Tibial artery (tissue), 4 donors: ENCODE data around the gene DOK5.

Source experiments
- DNase-seq, 2 donors: peaks; one replicate each; pipeline ENCODE4 v3.0.0-alpha.2; 2019
- H3K27ac ChIP-seq, 2 donors: fragments of 200-600 bp; sonication (generic) in 1 of 2; 1 replicate in 1 of 2; 2 replicates in 1 of 2; pipeline ENCODE4 v1.5.1; 2018 to 2019; ENCODE audit warnings: mild to moderate bottlenecking in 1 of 2
- H3K27me3 ChIP-seq, 2 donors: fragments of 200-600 bp; sonication (generic) in 1 of 2; one replicate each; pipeline versions ENCODE4 v1.5.1 to v1.6.0; 2016 to 2019
- H3K36me3 ChIP-seq, 3 donors: fragments of 200-600 bp; sonication (generic) in 2 of 3; one replicate each; pipeline ENCODE4 v1.5.1; 2016 to 2019; ENCODE audit warnings: mild to moderate bottlenecking in 2 of 3
- H3K4me1 ChIP-seq, 4 donors: fragments of 200-600 bp; sonication (generic) in 2 of 4; 1 replicate in 3 of 4; 2 replicates in 1 of 4; pipeline ENCODE4 v1.5.1; 2016 to 2019
- H3K4me3 ChIP-seq, 2 donors: fragments of 200-600 bp; sonication (generic) in 1 of 2; 1 replicate in 1 of 2; 2 replicates in 1 of 2; pipeline ENCODE4 v1.5.1; 2018 to 2019; ENCODE audit warnings: mild to moderate bottlenecking in 2 of 2
- H3K9me3 ChIP-seq, 3 donors: fragments of 200-600 bp; sonication (generic) in 1 of 3; one replicate each; pipeline ENCODE4 v1.5.1; 2016 to 2019
- intact Hi-C: fragments of 100-400 bp; cut with DNase I; formaldehyde crosslinking; loops from one replicate; pipeline ENCODE4 v1.15.0; 2023; ENCODE audit warnings: low total_unique reads
- TF ChIP-seq, protein P1 (sequence below), 2 experiments: fragments of 200-600 bp in 1 of 2; fragments of 450-650 bp in 1 of 2; IDR thresholded peaks; one replicate each; pipeline ENCODE4 v1.5.1; 2017 to 2019; ENCODE audit warnings: antibody characterized with exemption in 2 of 2, mild to moderate bottlenecking in 1 of 2, moderate library complexity in 1 of 2

DOK5 gene

DNA sequence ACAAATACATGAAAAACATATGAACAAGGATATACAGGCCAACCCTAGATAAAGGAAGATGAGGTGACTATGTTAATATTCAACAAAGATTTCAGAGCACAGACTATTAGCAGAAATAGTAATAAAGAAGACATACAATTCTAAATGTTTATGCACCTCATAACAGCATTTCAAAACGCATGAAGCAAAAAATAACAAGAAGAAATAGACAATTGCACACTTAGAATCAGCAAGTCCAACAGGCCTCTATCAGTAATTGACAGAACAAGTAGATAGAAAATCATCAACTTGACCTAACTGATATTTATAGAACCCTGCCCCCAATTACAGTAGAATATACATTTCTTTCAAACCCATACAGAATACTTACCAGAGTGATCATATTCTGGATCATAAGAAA is 11.4 kb upstream of the DOK5 start:
- Histone ChIP-seq H3K4me1 (no peaks in the 10 kb centered on the region), H3K4me3 (no peak overlapping the region), H3K27ac (no peak overlapping the region), H3K9me3 (no peaks in the 10 kb centered on the region), H3K36me3 (no peaks in the 10 kb centered on the region), H3K27me3 (no peaks in the 10 kb centered on the region)
- TF ChIP-seq, protein P1, sequence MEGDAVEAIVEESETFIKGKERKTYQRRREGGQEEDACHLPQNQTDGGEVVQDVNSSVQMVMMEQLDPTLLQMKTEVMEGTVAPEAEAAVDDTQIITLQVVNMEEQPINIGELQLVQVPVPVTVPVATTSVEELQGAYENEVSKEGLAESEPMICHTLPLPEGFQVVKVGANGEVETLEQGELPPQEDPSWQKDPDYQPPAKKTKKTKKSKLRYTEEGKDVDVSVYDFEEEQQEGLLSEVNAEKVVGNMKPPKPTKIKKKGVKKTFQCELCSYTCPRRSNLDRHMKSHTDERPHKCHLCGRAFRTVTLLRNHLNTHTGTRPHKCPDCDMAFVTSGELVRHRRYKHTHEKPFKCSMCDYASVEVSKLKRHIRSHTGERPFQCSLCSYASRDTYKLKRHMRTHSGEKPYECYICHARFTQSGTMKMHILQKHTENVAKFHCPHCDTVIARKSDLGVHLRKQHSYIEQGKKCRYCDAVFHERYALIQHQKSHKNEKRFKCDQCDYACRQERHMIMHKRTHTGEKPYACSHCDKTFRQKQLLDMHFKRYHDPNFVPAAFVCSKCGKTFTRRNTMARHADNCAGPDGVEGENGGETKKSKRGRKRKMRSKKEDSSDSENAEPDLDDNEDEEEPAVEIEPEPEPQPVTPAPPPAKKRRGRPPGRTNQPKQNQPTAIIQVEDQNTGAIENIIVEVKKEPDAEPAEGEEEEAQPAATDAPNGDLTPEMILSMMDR (IDR thresholded peaks at IDR 0.05), result no peak
- DNase-seq, result no peak
- intact Hi-C loops, result no loop called here

DNA sequence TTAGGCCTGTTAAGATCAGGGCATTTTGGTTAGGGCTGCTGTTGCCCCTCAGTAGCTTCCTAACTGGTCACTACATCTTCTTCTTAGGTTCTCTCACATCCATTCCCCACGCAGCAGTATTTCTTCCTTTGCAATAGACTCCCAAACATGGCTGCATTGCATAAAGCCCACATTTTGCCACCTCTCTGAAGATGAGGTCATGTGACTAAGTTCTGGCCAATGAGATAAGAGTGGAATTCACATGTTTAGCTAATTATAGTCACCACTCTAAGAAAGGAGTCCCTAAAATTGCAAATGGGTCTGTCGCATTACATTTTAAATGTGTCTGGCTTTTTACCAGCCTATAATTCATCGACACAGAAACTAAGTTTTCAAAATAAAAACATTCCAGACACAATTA is 9.3 kb upstream of the DOK5 start:
- no peak for DNase-seq
- no peak overlapping the region for H3K27ac ChIP-seq
- H3K4me3 ChIP-seq, result no peak overlapping the region
- no peaks in the 10 kb centered on the region for H3K36me3 ChIP-seq
- intact Hi-C loops, result no loop called here
- no peaks in the 10 kb centered on the region for H3K9me3 ChIP-seq
- H3K4me1 ChIP-seq, result no peaks in the 10 kb centered on the region
- H3K27me3 ChIP-seq, result no peaks in the 10 kb centered on the region
- TF ChIP-seq, protein P1 (IDR thresholded peaks at IDR 0.05), result no peak

- H3K36me3 ChIP-seq, result no peaks in the 10 kb centered on the region
- H3K27ac ChIP-seq, result no peak overlapping the region
- no peak overlapping the region for H3K4me3 ChIP-seq
- TF ChIP-seq, protein P1 (IDR thresholded peaks at IDR 0.05), result no peak
- DNase-seq, result no peak
- H3K9me3 ChIP-seq, result no peaks in the 10 kb centered on the region
- intact Hi-C loops, result no loop called here
- H3K4me1 ChIP-seq, result no peaks in the 10 kb centered on the region
- H3K27me3 ChIP-seq, result no peaks in the 10 kb centered on the region
Observed at GRCh38 chr20:54467622-54468021, 7.8 kb upstream of the DOK5 start.

DNA sequence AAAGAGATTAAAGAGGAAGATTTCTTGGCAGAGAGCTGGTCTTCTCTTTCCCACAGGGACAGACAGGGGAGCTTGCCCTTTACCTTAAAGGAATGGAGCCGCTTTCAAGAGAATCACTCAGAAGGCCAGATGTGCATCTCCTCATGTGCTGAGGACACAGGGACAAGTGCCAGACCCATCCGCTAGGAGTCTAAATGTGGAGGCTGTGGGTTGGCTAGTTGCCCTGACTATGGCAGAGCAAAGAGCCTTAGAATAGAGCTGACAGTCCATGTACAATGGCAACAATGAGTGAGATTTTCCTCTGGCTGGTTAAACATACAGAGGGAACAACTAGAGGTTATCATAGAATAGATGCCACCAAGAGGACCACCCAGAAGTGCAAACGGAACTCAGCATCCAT is 7.3 kb upstream of the DOK5 start:
- Histone ChIP-seq H3K4me1 (no peaks in the 10 kb centered on the region), H3K4me3 (no peak overlapping the region), H3K27ac (no peak overlapping the region), H3K9me3 (no peaks in the 10 kb centered on the region), H3K27me3 (no peaks in the 10 kb centered on the region), H3K36me3 (no peaks in the 10 kb centered on the region)
- DNase-seq, result no peak
- TF ChIP-seq, protein P1 (IDR thresholded peaks at IDR 0.05), result no peak
- intact Hi-C loops, result no loop called here

GRCh38 chr20:54469293-54469692 is 6.1 kb upstream of the DOK5 start:
- DNase-seq, result no peak
- no peaks in the 10 kb centered on the region for H3K36me3 ChIP-seq
- TF ChIP-seq, protein P1 (IDR thresholded peaks at IDR 0.05), result no peak
- H3K27me3 ChIP-seq, result no peaks in the 10 kb centered on the region
- H3K4me3 ChIP-seq, result no peak overlapping the region
- intact Hi-C loops, result no loop called here
- H3K27ac ChIP-seq, result no peak overlapping the region
- H3K4me1 ChIP-seq, result no peaks in the 10 kb centered on the region
- no peaks in the 10 kb centered on the region for H3K9me3 ChIP-seq

DNA sequence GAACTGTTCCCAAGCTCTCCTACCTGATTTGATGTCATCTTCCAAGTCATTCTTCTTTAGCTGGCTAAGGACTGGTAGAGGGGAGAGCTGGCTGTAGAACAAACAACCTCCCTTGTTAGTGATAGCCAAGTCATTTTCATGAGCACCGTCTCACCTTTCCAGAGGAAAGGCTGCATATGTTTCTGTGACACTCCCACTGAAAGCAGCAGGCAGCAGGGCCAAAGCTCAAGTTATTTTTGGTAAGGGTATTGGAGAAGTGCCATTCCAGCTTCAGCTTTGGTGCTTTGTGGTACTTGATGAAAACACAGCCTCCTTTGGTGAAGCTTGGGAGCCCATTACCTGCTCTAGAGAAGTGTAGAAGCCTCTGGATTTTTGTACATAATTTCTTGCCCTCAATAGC is 5.4 kb upstream of the DOK5 start:
- H3K9me3 ChIP-seq, result no peaks in the 10 kb centered on the region
- intact Hi-C loops, result no loop called here
- no peaks in the 10 kb centered on the region for H3K36me3 ChIP-seq
- no peak overlapping the region for H3K4me3 ChIP-seq
- H3K27ac ChIP-seq, result no peak overlapping the region
- TF ChIP-seq, protein P1 (IDR thresholded peaks at IDR 0.05), result no peak
- DNase-seq, result no peak
- peaks cover 0 to 4% of the 10 kb centered on the region in 2 donors for H3K27me3 ChIP-seq
- peaks cover 0 to under 1% (median 0%) of the 10 kb centered on the region in 4 donors for H3K4me1 ChIP-seq
